ENCODE data around the gene TNK2.
"Not testable (repeated sequence)": the region's sequence is repeated elsewhere in the genome, so short reads cannot be mapped to it uniquely, and the experiment has no call there.

The TNK2 gene

GRCh38 chr3:195816276-195816913, 92.0 kb downstream of the TNK2 start:
- DNase-seq: not testable (repeated sequence)

- DNase-seq: no peak
Measured at GRCh38 chr3:195815169-195815771, 93.1 kb downstream of the TNK2 start.

GRCh38 chr3:195813916-195814640, 94.3 kb downstream of the TNK2 start:
- DNase-seq: no peak

Measured in stimulated activated CD4-positive, alpha-beta T cell treated with anti-CD3 and anti-CD28 coated beads, Interleukin-12 subunit alpha, Interleukin-12 subunit beta, amount 100 ng/mL, for 4 hours (primary cell).